NCI-H460 (cell line): ENCODE results near the gene VPS13D. TPM values are rescaled to one million over a fixed set of nuclear protein-coding genes. Genes with fewer than 3 reads are reported as not detected.
"Not testable (repeated sequence)": the region's sequence is repeated elsewhere in the genome, so short reads cannot be mapped to it uniquely, and the experiment has no call there.

Experiments used
- DNase-seq: peaks from one replicate; pipeline ENCODE4 v3.0.0-alpha.2; 2016; ENCODE audit warnings: low read depth; ENCODE audit errors: extremely low read depth
- total RNA-seq: library from RNA; depleted of rRNA; stranded (reverse); fragments of >200 nt; shearing (Covaris generic); gene quantifications from 2 replicates; pipeline ENCODE4 v1.2.3, GENCODE V29; 2014

The VPS13D gene
- total RNA-seq, 1 experiment from 2014 or later: 13.7 TPM

- no peak for DNase-seq
These were observed 299.9 kb downstream of the VPS13D start for GRCh38 chr1:12529640-12530174.

GRCh38 chr1:12530462-12531178 lies 300.8 kb downstream of the VPS13D start:
- no peak for DNase-seq

- DNase-seq: no peak
These were observed 301.3 kb downstream of the VPS13D start for GRCh38 chr1:12531179-12531499.

- no peak for DNase-seq
These were observed 302.8 kb downstream of the VPS13D start for GRCh38 chr1:12532405-12533315.

GRCh38 chr1:12536023-12536639 lies 306.3 kb downstream of the VPS13D start:
- no peak for DNase-seq

GRCh38 chr1:12537294-12537693 lies 307.5 kb downstream of the VPS13D start:
- no peak for DNase-seq

- no peak for DNase-seq
These were observed 308.2 kb downstream of the VPS13D start for GRCh38 chr1:12537906-12538461.

GRCh38 chr1:12538536-12538935 lies 308.7 kb downstream of the VPS13D start:
- not testable (repeated sequence) for DNase-seq

- no peak for DNase-seq
These were observed 309.5 kb downstream of the VPS13D start for GRCh38 chr1:12539320-12539704.

- DNase-seq: peak; percentile 69
These were observed 310.1 kb downstream of the VPS13D start for GRCh38 chr1:12539705-12540579.

- no peak for DNase-seq
These were observed 310.9 kb downstream of the VPS13D start for GRCh38 chr1:12540580-12541273.

- no peak for DNase-seq
These were observed 311.7 kb downstream of the VPS13D start for GRCh38 chr1:12541274-12542137.

GRCh38 chr1:12542138-12542465 lies 312.3 kb downstream of the VPS13D start:
- no peak for DNase-seq

GRCh38 chr1:12542616-12543592 lies 313.1 kb downstream of the VPS13D start:
- DNase-seq: no peak

GRCh38 chr1:12543740-12544154 lies 313.9 kb downstream of the VPS13D start:
- DNase-seq: no peak

GRCh38 chr1:12544357-12544756 lies 314.5 kb downstream of the VPS13D start:
- no peak for DNase-seq

- no peak for DNase-seq
These were observed 315.2 kb downstream of the VPS13D start for GRCh38 chr1:12544992-12545391.
